Hepatocyte (in vitro differentiated cells): ENCODE data around the gene ARHGEF37.

Experiments
- CTCF ChIP-seq: fragments of 200-600 bp; sonication (generic); IDR thresholded peaks from 2 replicates; pipeline ENCODE4 v1.5.1; 2016; ENCODE audit warnings: antibody characterized with exemption, mild to moderate bottlenecking; ENCODE audit not compliant: poor library complexity
- EZH2 ChIP-seq: fragments of 200-600 bp; sonication (generic); IDR thresholded peaks from 2 replicates; pipeline ENCODE4 v1.6.1; 2016; ENCODE audit warnings: antibody characterized with exemption, mild to moderate bottlenecking, borderline replicate concordance
- EZH2phosphoT487 ChIP-seq: fragments of 200-600 bp; sonication (generic); IDR thresholded peaks from one replicate; pipeline ENCODE4 v1.6.1; 2018; ENCODE audit warnings: antibody characterized with exemption, mild to moderate bottlenecking, low read depth, moderate library complexity; ENCODE audit not compliant: unreplicated experiment, severe bottlenecking

GRCh38 chr5:149599375-149599774 is 18.1 kb downstream of the ARHGEF37 start:
- no peak for TF ChIP-seq EZH2
- no peak for TF ChIP-seq CTCF
- TF ChIP-seq EZH2phosphoT487, result no peak
